Measurements from ENCODE around the gene FAM131C.
A peak's percentile ranks its signal among the peaks of the same experiment; 100 is the strongest.

The FAM131C gene

DNA sequence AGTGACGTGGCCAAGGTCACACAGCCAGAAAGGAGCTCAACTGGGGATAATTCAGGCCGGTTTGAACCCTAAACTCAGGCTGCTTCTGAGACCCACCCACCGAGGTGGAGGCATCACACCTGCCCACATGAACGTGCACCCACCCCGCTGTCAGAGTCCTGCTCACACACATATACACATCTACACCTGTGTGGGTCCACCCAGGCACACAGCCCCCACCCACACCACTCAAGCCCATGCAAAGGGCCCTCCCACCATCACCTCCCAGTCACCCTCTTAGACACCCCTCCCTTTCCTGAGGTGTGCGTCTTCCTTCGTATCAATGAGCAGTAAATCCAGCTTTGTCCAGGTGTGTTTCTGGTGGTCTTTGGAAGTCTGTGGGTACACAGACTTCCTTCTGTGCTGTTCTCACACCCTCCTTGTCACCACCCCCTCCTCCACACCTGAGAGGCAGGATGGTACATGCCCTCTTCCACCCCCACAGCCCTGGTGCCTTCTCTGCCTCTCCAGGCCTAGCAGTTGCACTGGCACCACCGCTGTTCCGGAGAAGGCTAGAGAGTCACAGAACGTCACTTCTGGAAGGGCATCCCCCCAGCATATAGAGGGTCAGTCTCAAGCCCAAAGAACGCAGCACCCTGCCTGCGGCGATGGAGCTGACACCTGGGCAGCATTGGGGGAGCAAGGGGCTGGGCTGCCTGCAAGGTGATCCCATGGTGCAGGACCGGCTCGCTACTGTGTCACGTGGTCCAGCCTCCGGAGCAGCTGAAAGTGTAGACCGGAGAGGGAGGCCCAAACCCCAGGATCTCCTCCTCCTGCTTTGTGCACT lies 18.9 kb upstream of the FAM131C start:
- FAIRE-seq (no peak), DNase-seq (ENCODE audit: insufficient read length, low spot score) (no peak)
- TF ChIP-seq PAX5 (IDR thresholded peaks at IDR 0.05; ENCODE audit: insufficient read depth, low read length, severe bottlenecking) (no peak), SPI1 (IDR thresholded peaks at IDR 0.05; ENCODE audit: low read depth, low read length) (no peak), POLR2A (IDR thresholded peaks at IDR 0.05; ENCODE audit: low read depth, low read length) (no peak), POU2F2 (IDR thresholded peaks at IDR 0.05; ENCODE audit: low read depth, low read length) (no peak), POLR2AphosphoS5 (IDR thresholded peaks at IDR 0.05; ENCODE audit: low read depth, low read length) (no peak), TAF1 (IDR thresholded peaks at IDR 0.05; ENCODE audit: low read depth, low read length) (no peak)

DNA sequence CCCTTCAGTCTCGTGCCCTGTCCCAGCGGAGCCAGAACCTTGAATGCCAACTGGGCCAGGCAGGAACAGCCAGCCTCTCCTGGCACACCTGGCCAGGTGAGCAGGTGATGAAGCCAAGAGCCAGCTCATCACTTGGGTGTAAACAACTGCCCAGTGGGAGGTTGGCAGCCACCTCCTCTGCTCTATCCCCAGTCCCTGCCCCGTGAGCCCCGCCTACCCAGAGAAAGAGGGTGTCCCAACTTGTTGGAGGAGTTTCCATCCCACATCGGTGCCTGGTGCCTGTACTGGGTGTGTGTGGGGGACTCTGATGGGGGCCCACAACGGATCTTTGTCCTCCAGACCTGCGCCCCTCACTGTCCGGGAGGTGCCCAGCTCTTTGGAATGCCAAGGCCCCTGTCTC lies 17.8 kb upstream of the FAM131C start:
- DNase-seq (ENCODE audit: insufficient read length, low spot score): no peak
- FAIRE-seq: no peak
- no peak for TF ChIP-seq POU2F2 (IDR thresholded peaks at IDR 0.05; ENCODE audit: low read depth, low read length)

DNA sequence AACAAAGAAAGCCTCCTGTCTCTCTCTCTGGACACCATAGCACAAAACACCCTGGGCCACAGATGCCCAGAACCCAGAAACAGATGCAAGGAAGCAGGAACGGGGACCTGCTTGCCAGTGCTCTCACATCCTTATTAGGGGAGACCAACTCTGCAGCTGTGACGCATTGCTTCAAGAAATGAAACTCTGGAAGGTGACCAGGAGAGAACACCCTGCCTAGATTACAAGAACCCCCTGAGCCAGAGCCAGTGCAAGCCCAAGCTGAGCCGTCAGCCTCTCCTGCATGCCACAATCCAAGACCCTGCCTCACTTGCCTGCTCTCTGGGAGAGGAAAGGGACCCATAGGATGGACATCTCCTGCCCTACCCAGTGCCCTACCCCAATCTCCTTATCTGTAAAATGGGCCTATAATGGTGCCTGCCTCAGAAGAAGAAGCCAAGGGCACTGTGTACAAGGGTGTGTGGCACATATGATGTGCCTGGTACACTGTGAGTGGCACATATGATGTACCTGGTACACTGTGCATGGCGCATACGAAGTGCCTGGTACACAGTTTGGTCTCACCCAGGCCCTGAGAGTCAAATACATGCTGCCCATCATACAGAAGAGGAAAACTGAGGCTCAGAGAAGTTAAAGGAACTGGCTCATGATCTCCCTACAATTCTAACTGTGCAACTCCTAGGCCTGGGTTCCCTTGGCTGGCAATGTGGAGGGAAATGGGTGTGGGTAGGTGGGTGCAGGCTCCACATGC lies 16.8 kb upstream of the FAM131C start:
- TF ChIP-seq TAF1 (IDR thresholded peaks at IDR 0.05; ENCODE audit: low read depth, low read length): no peak
- TF ChIP-seq POLR2A (IDR thresholded peaks at IDR 0.05; ENCODE audit: low read depth, low read length): no peak
- TF ChIP-seq PAX5 (IDR thresholded peaks at IDR 0.05; ENCODE audit: insufficient read depth, low read length, severe bottlenecking): no peak
- no peak for TF ChIP-seq POLR2AphosphoS5 (IDR thresholded peaks at IDR 0.05; ENCODE audit: low read depth, low read length)
- TF ChIP-seq POU2F2 (IDR thresholded peaks at IDR 0.05; ENCODE audit: low read depth, low read length): no peak
- no peak for TF ChIP-seq SPI1 (IDR thresholded peaks at IDR 0.05; ENCODE audit: low read depth, low read length)
- FAIRE-seq: no peak
- no peak for DNase-seq (ENCODE audit: insufficient read length, low spot score)

DNA sequence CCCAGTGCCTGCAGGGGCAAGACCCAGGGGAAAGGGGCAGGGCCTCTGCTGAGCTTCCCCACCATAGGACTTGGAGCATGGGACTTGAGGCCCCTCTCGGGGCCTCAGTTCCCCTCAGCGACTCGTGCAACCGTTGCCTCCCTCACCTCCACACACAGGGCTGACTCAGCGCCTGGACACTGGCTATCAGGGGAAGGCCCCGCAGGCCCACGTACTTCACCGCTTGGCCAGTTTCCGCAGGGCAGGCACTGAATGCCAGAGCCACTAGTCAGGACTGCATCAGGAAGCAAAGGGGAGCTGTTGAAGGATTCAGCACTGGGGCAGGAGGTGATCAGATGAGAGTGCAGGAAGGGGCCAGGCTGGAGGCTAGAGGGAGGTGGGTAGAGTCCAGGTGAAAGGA lies 15.5 kb upstream of the FAM131C start:
- FAIRE-seq (no peak), DNase-seq (ENCODE audit: insufficient read length, low spot score) (no peak)
- no peak for TF ChIP-seq POLR2AphosphoS5 (IDR thresholded peaks at IDR 0.05; ENCODE audit: low read depth, low read length)
- TF ChIP-seq POU2F2 (IDR thresholded peaks at IDR 0.05; ENCODE audit: low read depth, low read length): no peak

DNA sequence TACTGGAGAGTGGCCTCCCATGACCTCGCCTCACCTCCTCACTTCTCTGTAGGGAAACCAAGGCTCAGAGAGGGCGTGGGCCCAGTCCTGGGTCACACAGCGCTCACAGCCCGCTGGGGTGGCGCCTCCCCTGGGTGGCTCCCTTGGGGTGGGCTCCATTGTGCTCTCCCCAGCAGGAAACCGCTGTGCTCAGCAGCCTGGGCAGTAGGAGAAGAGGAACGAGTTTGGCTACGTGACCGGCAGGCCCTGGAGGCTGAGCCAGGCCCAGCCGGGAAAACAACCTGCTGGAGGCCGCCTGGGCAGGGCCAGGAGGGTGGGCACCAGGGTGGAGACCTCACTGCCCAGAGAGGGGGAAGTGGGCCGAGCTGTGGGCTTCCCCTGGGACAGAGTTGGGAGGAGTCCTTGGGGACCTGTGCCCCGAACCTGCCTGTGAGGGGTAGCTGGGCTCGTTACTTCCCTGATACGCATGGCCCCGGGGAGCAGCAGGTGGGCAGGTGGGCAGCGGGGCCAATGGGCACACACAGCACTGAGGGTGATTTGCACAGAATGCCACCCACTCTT lies 15.0 kb upstream of the FAM131C start:
- TF ChIP-seq PAX5 (IDR thresholded peaks at IDR 0.05; ENCODE audit: insufficient read depth, low read length, severe bottlenecking) (no peak), SPI1 (IDR thresholded peaks at IDR 0.05; ENCODE audit: low read depth, low read length) (no peak)
- DNase-seq (ENCODE audit: insufficient read length, low spot score) (no peak), FAIRE-seq (no peak)

DNA sequence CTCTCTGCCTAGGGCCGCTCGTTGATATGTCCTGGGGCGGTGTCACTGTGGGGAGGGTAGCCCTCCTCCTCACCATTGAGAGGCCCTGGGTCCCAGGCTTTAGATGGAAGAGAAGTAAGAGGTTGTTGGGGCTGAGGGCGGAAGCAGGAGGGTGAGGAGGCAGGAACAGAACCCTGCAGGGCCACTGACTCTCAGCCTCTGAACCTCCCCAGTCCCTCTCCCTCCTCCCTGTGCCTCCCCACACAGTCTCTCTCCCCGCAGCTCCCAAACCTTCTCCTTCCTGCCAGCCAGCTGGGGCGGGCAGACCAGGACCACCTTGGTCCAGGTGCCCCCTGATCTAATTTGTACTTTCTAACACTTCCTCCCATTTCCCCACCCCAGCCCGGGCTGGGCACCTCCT lies 14.3 kb upstream of the FAM131C start:
- DNase-seq (ENCODE audit: insufficient read length, low spot score) (no peak), FAIRE-seq (no peak)
- TF ChIP-seq POLR2AphosphoS5 (IDR thresholded peaks at IDR 0.05; ENCODE audit: low read depth, low read length): no peak
- TF ChIP-seq POLR2A (IDR thresholded peaks at IDR 0.05; ENCODE audit: low read depth, low read length): no peak
- no peak for TF ChIP-seq TAF1 (IDR thresholded peaks at IDR 0.05; ENCODE audit: low read depth, low read length)
- no peak for TF ChIP-seq POU2F2 (IDR thresholded peaks at IDR 0.05; ENCODE audit: low read depth, low read length)
- TF ChIP-seq SPI1 (IDR thresholded peaks at IDR 0.05; ENCODE audit: low read depth, low read length): no peak
- no peak for TF ChIP-seq PAX5 (IDR thresholded peaks at IDR 0.05; ENCODE audit: insufficient read depth, low read length, severe bottlenecking)

DNA sequence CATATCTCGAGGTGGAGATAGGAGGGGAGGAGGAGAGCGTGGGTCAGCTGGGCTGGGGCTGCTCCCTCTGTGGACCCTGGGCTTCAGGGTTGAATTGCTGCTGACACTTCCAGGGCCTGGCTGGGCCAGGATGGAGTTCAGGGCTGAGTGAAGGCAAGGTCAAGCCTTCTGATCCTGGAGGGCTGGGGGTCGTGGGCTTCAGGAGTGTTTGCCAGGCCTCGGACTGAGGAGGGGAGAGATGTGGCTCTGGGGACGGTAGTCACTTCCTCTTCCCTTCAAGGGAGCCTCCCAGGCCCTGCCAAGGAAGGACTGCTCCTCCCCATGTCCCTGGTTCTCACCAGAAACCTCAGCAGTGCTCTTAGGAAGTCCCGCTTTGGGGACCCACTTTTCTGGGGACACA lies 12.1 kb upstream of the FAM131C start:
- no peak for TF ChIP-seq POU2F2 (IDR thresholded peaks at IDR 0.05; ENCODE audit: low read depth, low read length)
- peak; percentile 42; the same call in 1 of the 2 replicates for TF ChIP-seq SPI1 (IDR thresholded peaks at IDR 0.05; ENCODE audit: low read depth, low read length)
- TF ChIP-seq POLR2AphosphoS5 (IDR thresholded peaks at IDR 0.05; ENCODE audit: low read depth, low read length): no peak
- no peak for TF ChIP-seq POLR2A (IDR thresholded peaks at IDR 0.05; ENCODE audit: low read depth, low read length)
- TF ChIP-seq PAX5 (IDR thresholded peaks at IDR 0.05; ENCODE audit: insufficient read depth, low read length, severe bottlenecking): no peak
- DNase-seq (ENCODE audit: insufficient read length, low spot score) (no peak), FAIRE-seq (no peak)

DNA sequence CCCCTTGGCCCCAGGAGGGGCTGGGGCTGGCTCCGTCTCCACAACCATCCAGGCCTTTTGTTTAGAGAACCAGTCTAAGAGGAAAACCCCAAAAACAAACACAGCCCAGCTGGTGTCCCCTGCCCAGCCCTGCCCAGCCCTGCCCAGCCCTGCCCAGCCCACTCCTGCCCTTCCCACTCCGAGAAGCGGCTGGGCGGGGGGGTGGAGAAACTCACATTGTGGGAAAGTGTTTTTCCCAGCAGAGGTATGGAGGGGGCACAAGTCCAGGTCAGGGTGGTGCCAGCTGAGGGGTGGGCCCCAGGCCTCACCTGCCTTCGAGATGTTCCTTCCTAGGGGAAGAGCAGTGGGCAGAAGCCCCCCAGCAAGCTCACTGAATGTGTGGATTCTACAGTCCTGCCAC lies 10.0 kb upstream of the FAM131C start:
- no peak for TF ChIP-seq POU2F2 (IDR thresholded peaks at IDR 0.05; ENCODE audit: low read depth, low read length)

DNA sequence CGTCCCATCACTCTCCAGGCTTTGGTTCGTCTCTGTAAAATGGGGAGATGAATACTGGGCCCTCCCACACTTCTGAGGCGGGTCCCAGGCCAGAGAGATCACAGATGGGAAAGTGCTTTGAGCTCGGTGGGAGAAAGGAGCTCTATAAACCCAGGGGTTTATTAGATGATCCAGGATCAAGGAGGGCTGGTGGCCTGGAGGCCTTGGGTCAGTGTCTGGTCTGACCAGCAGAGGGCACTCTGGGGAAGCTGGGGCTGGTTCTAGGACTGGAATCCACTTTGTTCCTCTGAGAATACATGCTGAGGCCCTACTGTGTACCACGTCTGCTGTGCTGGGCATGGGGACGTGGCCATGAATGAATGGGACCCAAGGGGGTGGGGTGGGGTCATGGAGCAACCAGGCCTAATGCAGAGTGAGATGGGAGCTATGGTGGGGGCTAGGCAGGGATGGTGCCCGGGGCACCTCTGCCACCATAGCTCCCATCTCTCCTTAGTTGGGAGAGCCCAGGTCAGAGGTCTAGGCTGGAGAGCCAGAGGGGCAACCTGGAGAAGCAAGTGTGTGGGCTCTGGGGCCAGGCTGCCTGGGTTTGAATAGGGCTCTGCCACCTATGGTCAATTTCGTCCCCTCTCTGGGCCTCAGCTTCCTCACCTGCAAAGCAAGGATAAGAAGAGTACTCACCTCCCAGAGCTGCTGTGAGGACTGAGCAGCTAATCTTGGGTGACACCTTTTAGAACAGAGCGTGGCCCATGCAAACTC lies 9.0 kb upstream of the FAM131C start:
- peak; percentile 71 for DNase-seq (ENCODE audit: insufficient read length, low spot score)
- TF ChIP-seq POLR2AphosphoS5 (IDR thresholded peaks at IDR 0.05; ENCODE audit: low read depth, low read length) (no peak), POU2F2 (IDR thresholded peaks at IDR 0.05; ENCODE audit: low read depth, low read length) (no peak), SPI1 (IDR thresholded peaks at IDR 0.05; ENCODE audit: low read depth, low read length) (no peak), PAX5 (IDR thresholded peaks at IDR 0.05; ENCODE audit: insufficient read depth, low read length, severe bottlenecking) (no peak), POLR2A (IDR thresholded peaks at IDR 0.05; ENCODE audit: low read depth, low read length) (no peak), TAF1 (IDR thresholded peaks at IDR 0.05; ENCODE audit: low read depth, low read length) (no peak)
- peak; percentile 43 for FAIRE-seq

More for the DNA sequence above, 10.0 kb upstream of the FAM131C start:
- FAIRE-seq (no peak), DNase-seq (ENCODE audit: insufficient read length, low spot score) (no peak)

DNA sequence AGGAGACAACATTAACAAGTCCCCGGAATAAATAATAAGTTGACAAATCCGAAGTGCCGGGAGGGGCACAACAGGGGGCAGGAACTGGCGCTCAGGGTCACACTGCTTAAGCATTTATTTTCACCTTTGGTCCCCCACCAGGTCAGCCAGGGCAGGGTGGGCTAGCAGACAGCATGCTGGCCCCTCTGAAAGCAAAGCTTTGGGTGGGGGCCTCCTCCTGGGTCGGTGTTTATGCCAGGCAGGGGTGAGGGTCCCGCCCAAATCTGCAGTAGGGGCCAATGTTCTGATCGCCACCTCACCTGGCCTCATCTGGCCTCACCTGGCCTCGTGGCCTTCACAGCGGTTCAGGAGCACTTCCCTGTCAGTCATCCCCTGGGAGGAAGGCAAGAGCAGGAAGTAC lies 8.2 kb upstream of the FAM131C start:
- DNase-seq (ENCODE audit: insufficient read length, low spot score) (no peak), FAIRE-seq (no peak)
- TF ChIP-seq TAF1 (IDR thresholded peaks at IDR 0.05; ENCODE audit: low read depth, low read length): no peak
- no peak for TF ChIP-seq SPI1 (IDR thresholded peaks at IDR 0.05; ENCODE audit: low read depth, low read length)
- no peak for TF ChIP-seq POLR2A (IDR thresholded peaks at IDR 0.05; ENCODE audit: low read depth, low read length)
- TF ChIP-seq POLR2AphosphoS5 (IDR thresholded peaks at IDR 0.05; ENCODE audit: low read depth, low read length): no peak

Measured in GM12891 (cell line).